Trophoblast cell (in vitro differentiated cells and primary cell): ENCODE data around the gene NR5A2.

Source experiments
- DNase-seq, 2 donors: peaks; one replicate each; pipeline ENCODE4 v3.0.0-alpha.2; 2016
- H2AFZ ChIP-seq: 2 replicates; pipeline ENCODE4 v1.6.1; 2013; ENCODE audit warnings: low read length, moderate library complexity, mild to moderate bottlenecking; ENCODE audit not compliant: insufficient read depth, poor library complexity
- H2AK5ac ChIP-seq: 2 replicates; pipeline ENCODE4 v1.6.1; 2013; ENCODE audit warnings: mild to moderate bottlenecking, low read length
- H2BK120ac ChIP-seq: 2 replicates; pipeline ENCODE4 v1.6.1; 2013; ENCODE audit warnings: low read length, mild to moderate bottlenecking, moderate library complexity; ENCODE audit not compliant: insufficient read depth, poor library complexity
- H2BK12ac ChIP-seq: 2 replicates; pipeline ENCODE4 v1.6.1; 2013; ENCODE audit warnings: mild to moderate bottlenecking, low read length, moderate library complexity
- H2BK5ac ChIP-seq: 2 replicates; pipeline ENCODE4 v1.6.1; 2013; ENCODE audit warnings: low read length, low read depth, moderate library complexity, mild to moderate bottlenecking; ENCODE audit not compliant: poor library complexity
- H3K14ac ChIP-seq: 2 replicates; pipeline ENCODE4 v1.6.1; 2013; ENCODE audit warnings: mild to moderate bottlenecking, low read length
- H3K18ac ChIP-seq: 2 replicates; pipeline ENCODE4 v1.6.1; 2013; ENCODE audit warnings: mild to moderate bottlenecking, low read length
- H3K23ac ChIP-seq: 2 replicates; pipeline ENCODE4 v1.6.1; 2013; ENCODE audit warnings: low read length
- H3K27ac ChIP-seq: 2 replicates; pipeline ENCODE4 v1.5.1; 2013; ENCODE audit warnings: low read depth, mild to moderate bottlenecking, inconsistent platforms, low read length, moderate library complexity
- H3K27me3 ChIP-seq: 2 replicates; pipeline ENCODE4 v1.6.1; 2013; ENCODE audit warnings: inconsistent platforms, mild to moderate bottlenecking, low read length, moderate library complexity; ENCODE audit not compliant: insufficient read depth
- H3K36me3 ChIP-seq, 2 experiments: 1 replicate in 1 of 2; 2 replicates in 1 of 2; pipeline ENCODE4 v1.6.1; 2013; ENCODE audit warnings: low read length in 2 of 2, mild to moderate bottlenecking in 2 of 2, moderate library complexity in 1 of 2; ENCODE audit not compliant: insufficient read depth in 2 of 2, control insufficient read depth in 1 of 2
- H3K4ac ChIP-seq: 2 replicates; pipeline ENCODE4 v1.6.1; 2013; ENCODE audit warnings: low read depth, mild to moderate bottlenecking, low read length, moderate library complexity
- H3K4me1 ChIP-seq, 2 experiments: 1 replicate in 1 of 2; 2 replicates in 1 of 2; pipeline ENCODE4 v1.6.1; 2013; ENCODE audit warnings: low read length in 2 of 2, mild to moderate bottlenecking in 2 of 2, moderate library complexity in 1 of 2; ENCODE audit not compliant: insufficient read depth in 2 of 2, control insufficient read depth in 1 of 2
- H3K4me2 ChIP-seq: 2 replicates; pipeline ENCODE4 v1.6.1; 2013; ENCODE audit warnings: inconsistent platforms, mild to moderate bottlenecking, low read length, moderate library complexity
- H3K4me3 ChIP-seq: 2 replicates; pipeline ENCODE4 v1.5.1; 2013; ENCODE audit warnings: mild to moderate bottlenecking, low read depth, low read length, inconsistent platforms
- H3K79me1 ChIP-seq: one replicate; pipeline ENCODE4 v1.6.1; 2013; ENCODE audit warnings: low read length
- H3K79me2 ChIP-seq: 2 replicates; pipeline ENCODE4 v1.6.1; 2013; ENCODE audit warnings: low read length, mild to moderate bottlenecking; ENCODE audit not compliant: control insufficient read depth, insufficient read depth, poor library complexity
- H3K9ac ChIP-seq: 2 replicates; pipeline ENCODE4 v1.6.1; 2013; ENCODE audit warnings: mild to moderate bottlenecking, low read length
- H3K9me3 ChIP-seq: 2 replicates; pipeline ENCODE4 v1.6.1; 2013; ENCODE audit warnings: low read depth, mild to moderate bottlenecking, control low read depth, inconsistent platforms, low read length; ENCODE audit not compliant: insufficient read depth
- H4K12ac ChIP-seq: 2 replicates; pipeline ENCODE4 v1.6.1; 2013; ENCODE audit warnings: low read depth, mild to moderate bottlenecking, low read length, moderate library complexity
- H4K8ac ChIP-seq: 2 replicates; pipeline ENCODE4 v1.6.1; 2013; ENCODE audit warnings: low read depth, mild to moderate bottlenecking, low read length, moderate library complexity
- H4K91ac ChIP-seq: one replicate; pipeline ENCODE4 v1.6.1; 2013; ENCODE audit warnings: low read depth, mild to moderate bottlenecking, low read length, moderate library complexity
- WGBS: extraction: QIAGEN DNeasy Blood & Tissue Kit; methylation state at CpG from one replicate; pipeline ENCODE4 v1.1.7; 2013; ENCODE audit warnings: missing lambda C conversion rate; ENCODE audit not compliant: insufficient read length, insufficient coverage; ENCODE audit errors: extremely low coverage; 5-methylcytosine and 5-hydroxymethylcytosine counted together

Gene NR5A2

DNA sequence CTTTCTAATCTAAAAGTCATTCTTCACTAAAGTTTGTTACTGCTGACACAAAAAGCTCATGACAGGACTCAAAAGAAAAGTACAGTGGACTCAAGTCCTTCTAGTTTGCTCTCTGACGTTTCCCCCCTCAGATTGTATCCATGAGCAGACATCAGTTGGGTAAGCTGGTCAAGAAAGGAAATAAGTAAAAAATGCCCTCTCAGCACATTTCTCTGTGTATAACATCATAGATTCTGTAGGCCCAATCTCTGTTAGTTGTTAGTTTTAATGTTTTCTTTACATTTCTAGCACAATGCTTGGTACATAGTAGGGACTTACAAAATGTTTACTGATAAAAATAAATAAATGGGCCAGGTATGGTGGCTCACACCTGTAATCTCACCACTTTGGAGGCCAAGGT is 96.8 kb downstream of the NR5A2 start:
- Histone ChIP-seq H3K14ac (no peak overlapping the region), H2AFZ (no peak overlapping the region), H3K27me3 (no peaks in the 10 kb centered on the region), H3K4me3 (no peak overlapping the region), H4K91ac (no peak overlapping the region), H3K79me2 (no peaks in the 10 kb centered on the region), H3K4ac (no peak overlapping the region), H3K36me3 (no peaks in the 10 kb centered on the region), H3K9me3 (no peaks in the 10 kb centered on the region), H2BK120ac (no peak overlapping the region), H3K23ac (no peak overlapping the region), H4K12ac (no peak overlapping the region), H2BK12ac (no peak overlapping the region), H2AK5ac (no peak overlapping the region), H3K27ac (no peak overlapping the region), H3K9ac (no peak overlapping the region), H3K79me1 (no peaks in the 10 kb centered on the region), H3K18ac (no peak overlapping the region), H3K4me2 (no peak overlapping the region), H4K8ac (no peak overlapping the region), H3K4me1 (no peaks in the 10 kb centered on the region), H2BK5ac (no peak overlapping the region)
- no CpG with 5 or more reads among the region's 1 CpG for WGBS
- no peak for DNase-seq

DNA sequence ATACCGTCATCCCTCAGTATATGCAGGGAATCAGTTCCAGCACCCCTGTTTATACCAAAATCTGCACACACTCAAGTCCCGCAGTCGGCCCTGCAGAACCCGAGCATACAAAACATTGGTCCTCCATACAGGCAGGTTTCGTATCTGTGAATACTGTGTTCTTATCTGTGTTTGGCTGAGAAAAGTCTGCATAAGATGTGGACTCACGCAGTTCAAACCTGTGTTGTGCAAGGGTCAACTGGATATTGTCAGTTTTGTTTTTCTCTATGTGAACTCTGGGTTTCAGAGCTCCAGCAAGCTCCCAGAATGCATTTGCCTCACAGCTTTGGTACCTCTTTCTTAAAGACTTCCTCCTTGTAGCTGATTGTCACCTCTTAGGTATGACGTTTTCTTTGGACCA is 100.6 kb downstream of the NR5A2 start:
- H3K27me3 ChIP-seq: no peaks in the 10 kb centered on the region
- H2AFZ ChIP-seq: no peak overlapping the region
- H3K9ac ChIP-seq: no peak overlapping the region
- no peak overlapping the region for H2BK5ac ChIP-seq
- no peak overlapping the region for H2BK120ac ChIP-seq
- no peak overlapping the region for H3K27ac ChIP-seq
- H4K91ac ChIP-seq: no peak overlapping the region
- H4K12ac ChIP-seq: no peak overlapping the region
- H3K4me3 ChIP-seq: no peak overlapping the region
- WGBS: no CpG with 5 or more reads among the region's 7 CpGs
- H3K14ac ChIP-seq: no peak overlapping the region
- H2AK5ac ChIP-seq: no peak overlapping the region
- no peaks in the 10 kb centered on the region for H3K79me2 ChIP-seq
- no peak overlapping the region for H2BK12ac ChIP-seq
- no peak overlapping the region for H3K4ac ChIP-seq
- no peak overlapping the region for H3K23ac ChIP-seq
- no peaks in the 10 kb centered on the region for H3K79me1 ChIP-seq
- H3K4me2 ChIP-seq: no peak overlapping the region
- H3K36me3 ChIP-seq: no peaks in the 10 kb centered on the region
- H4K8ac ChIP-seq: no peak overlapping the region
- DNase-seq: no peak
- H3K4me1 ChIP-seq: no peaks in the 10 kb centered on the region
- no peaks in the 10 kb centered on the region for H3K9me3 ChIP-seq
- no peak overlapping the region for H3K18ac ChIP-seq

- H2BK120ac ChIP-seq: no peak overlapping the region
- H4K12ac ChIP-seq: no peak overlapping the region
- no peak overlapping the region for H3K4ac ChIP-seq
- no peak overlapping the region for H2BK5ac ChIP-seq
- no peaks in the 10 kb centered on the region for H3K27me3 ChIP-seq
- no peak overlapping the region for H2AK5ac ChIP-seq
- no peaks in the 10 kb centered on the region for H3K9me3 ChIP-seq
- H3K4me2 ChIP-seq: no peak overlapping the region
- H3K27ac ChIP-seq: no peak overlapping the region
- no CpG with 5 or more reads among the region's 5 CpGs for WGBS
- no peak overlapping the region for H3K14ac ChIP-seq
- no peaks in the 10 kb centered on the region for H3K36me3 ChIP-seq
- no peaks in the 10 kb centered on the region for H3K79me1 ChIP-seq
- no peak overlapping the region for H3K23ac ChIP-seq
- H3K4me3 ChIP-seq: no peak overlapping the region
- H4K8ac ChIP-seq: no peak overlapping the region
- no peak overlapping the region for H3K18ac ChIP-seq
- no peaks in the 10 kb centered on the region for H3K79me2 ChIP-seq
- no peak overlapping the region for H2BK12ac ChIP-seq
- no peak overlapping the region for H2AFZ ChIP-seq
- DNase-seq: no peak
- H4K91ac ChIP-seq: no peak overlapping the region
- no peak overlapping the region for H3K9ac ChIP-seq
- no peaks in the 10 kb centered on the region for H3K4me1 ChIP-seq
These were observed 101.7 kb downstream of the NR5A2 start for GRCh38 chr1:200128944-200129879.

- no peaks in the 10 kb centered on the region for H3K79me1 ChIP-seq
- no peak overlapping the region for H2BK12ac ChIP-seq
- H2AK5ac ChIP-seq: no peak overlapping the region
- no peaks in the 10 kb centered on the region for H3K36me3 ChIP-seq
- H3K4me3 ChIP-seq: no peak overlapping the region
- no peak for DNase-seq
- H3K9me3 ChIP-seq: no peaks in the 10 kb centered on the region
- no peak overlapping the region for H3K18ac ChIP-seq
- H3K27ac ChIP-seq: no peak overlapping the region
- H3K79me2 ChIP-seq: no peaks in the 10 kb centered on the region
- no peak overlapping the region for H3K14ac ChIP-seq
- no peak overlapping the region for H2AFZ ChIP-seq
- no peak overlapping the region for H2BK120ac ChIP-seq
- no peak overlapping the region for H3K9ac ChIP-seq
- H4K91ac ChIP-seq: no peak overlapping the region
- no CpG with 5 or more reads among the region's 1 CpG for WGBS
- H4K12ac ChIP-seq: no peak overlapping the region
- no peak overlapping the region for H3K4me2 ChIP-seq
- H3K27me3 ChIP-seq: no peaks in the 10 kb centered on the region
- no peak overlapping the region for H4K8ac ChIP-seq
- no peak overlapping the region for H3K4ac ChIP-seq
- H2BK5ac ChIP-seq: no peak overlapping the region
- H3K4me1 ChIP-seq: no peaks in the 10 kb centered on the region
- H3K23ac ChIP-seq: no peak overlapping the region
These were observed 103.0 kb downstream of the NR5A2 start for GRCh38 chr1:200130552-200130951.
